Erythroblast (primary cell): Measurements from ENCODE around the gene SGCG.

Experiments used
- GATA1 ChIP-seq: IDR thresholded peaks from 2 replicates; pipeline ENCODE4 v1.6.1; 2011; ENCODE audit warnings: low read depth, mild to moderate bottlenecking, control low read depth, low read length, moderate library complexity
- POLR2A ChIP-seq: IDR thresholded peaks from 2 replicates; pipeline ENCODE4 v1.6.1; 2011; ENCODE audit warnings: mild to moderate bottlenecking, low read length

DNA sequence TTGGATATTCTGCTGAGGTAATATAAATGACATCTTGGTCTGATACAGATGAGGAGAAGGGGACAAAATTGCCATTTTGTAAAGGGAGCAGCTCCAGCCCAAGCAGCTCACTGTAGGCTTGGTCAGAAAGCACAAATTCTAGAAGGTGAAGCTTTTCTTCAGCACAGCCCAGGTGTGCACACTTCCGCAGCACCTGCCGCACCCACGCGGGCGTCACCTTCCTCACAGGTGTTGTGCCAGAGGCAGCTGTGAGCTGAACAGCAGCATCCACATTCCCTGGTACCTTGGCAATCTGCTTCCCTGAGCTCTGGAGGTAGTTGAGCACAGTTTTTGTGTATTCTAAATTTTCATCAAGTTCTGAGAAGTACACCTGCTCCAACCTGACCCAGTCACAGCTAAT is 173.7 kb downstream of the SGCG start:
- TF ChIP-seq POLR2A (no peak), GATA1 (no peak)
